ENCODE data around the gene ERO1A. TPM values are rescaled to one million over a fixed set of nuclear protein-coding genes. Genes with fewer than 3 reads are reported as not detected.

ERO1A gene
- total RNA-seq, 2 experiments from 2014 or later: 256 to 270 TPM

Other genes starting within 250 kb of the ERO1A start
- gene TXNDC16, start 143.1 kb downstream of the ERO1A start, total RNA-seq: 1 to 10 TPM; 8.8 to 9.4 TPM
- under 1 TPM; 0.30 to 0.88 TPM for gene GPR137C, start 142.7 kb downstream of the ERO1A start, total RNA-seq
- gene PSMC6, start 11.6 kb upstream of the ERO1A start, total RNA-seq: 10 to 100 TPM; 78.3 to 80.8 TPM
- gene STYX, start 34.6 kb upstream of the ERO1A start, total RNA-seq: 10 to 100 TPM; 21.0 to 25.1 TPM
- 10 to 100 TPM; 10.1 to 13.2 TPM for gene GNPNAT1, start 96.0 kb upstream of the ERO1A start, total RNA-seq

Measured in activated CD4-positive, alpha-beta memory T cell treated with anti-CD3 and anti-CD28 coated beads, Interleukin-2, amount 10 ng/mL, durations not matched to agents 7 days and 5 days (primary cell).